ENCODE data around the gene OSBPL6. TPM values are rescaled to one million over a fixed set of nuclear protein-coding genes. Genes with fewer than 3 reads are reported as not detected.
A peak's percentile ranks its signal among the peaks of the same experiment; 100 is the strongest.

Gene OSBPL6
- total and polyA plus RNA-seq, 9 of the 15 experiments (the other 6 are each of a cell fraction or from before 2014, with no cell fraction given): 3.4 to 12.7 (median 9.3) TPM

GRCh38 chr2:178269438-178270224 is 75.3 kb downstream of the OSBPL6 start (continued):
- TF ChIP-seq IFI16 (CRISPR knock-in tag; IDR thresholded peaks at IDR 0.05) (no peak), CUX1 (CRISPR knock-in tag; IDR thresholded peaks at IDR 0.05) (0 out of 2 replicates have a peak, but pooled peaks have one; percentile 27), YBX1 (IDR thresholded peaks at IDR 0.05) (no peak), KAT7 (CRISPR knock-in tag; IDR thresholded peaks at IDR 0.05; ENCODE audit: borderline replicate concordance) (peak; percentile 71; the same call in 1 of the 2 replicates), ZSCAN29 (IDR thresholded peaks at IDR 0.05) (no peak), XRCC5 (IDR thresholded peaks at IDR 0.05; ENCODE audit: low read depth, low read length) (no peak), FOXM1 (IDR thresholded peaks at IDR 0.05; ENCODE audit: low read depth) (peak; percentile 93), FOXM1 (CRISPR knock-in tag; IDR thresholded peaks at IDR 0.05; ENCODE audit: low read depth) (no peak), BMI1 (IDR thresholded peaks at IDR 0.05; ENCODE audit: low read length) (no peak), ILK (tag; IDR thresholded peaks at IDR 0.05; ENCODE audit: borderline replicate concordance, low read depth) (no peak), ATF1 (CRISPR knock-in tag; IDR thresholded peaks at IDR 0.05) (no peak), ATF1 (tag; IDR thresholded peaks at IDR 0.05) (0 out of 2 replicates have a peak, but pooled peaks have one; percentile 13), ZNF512 (tag; IDR thresholded peaks at IDR 0.05) (no peak), KAT8 (IDR thresholded peaks at IDR 0.05; ENCODE audit: low read depth) (no peak), PHF21A (IDR thresholded peaks at IDR 0.05; ENCODE audit: borderline replicate concordance, low read depth) (no peak), E4F1 (CRISPR knock-in tag; IDR thresholded peaks at IDR 0.05; ENCODE audit: borderline replicate concordance) (no peak), SMARCE1 (IDR thresholded peaks at IDR 0.05) (peak; percentile 96), E2F5 (CRISPR knock-in tag; IDR thresholded peaks at IDR 0.05) (no peak), ASH1L (IDR thresholded peaks at IDR 0.05; ENCODE audit: borderline replicate concordance, low read depth, partially characterized antibody) (no peak)
